T-helper 2 cell (primary cell): ENCODE results near the gene SYNPO2.

ENCODE experiments used
- DNase-seq, 5 experiments: peaks; one replicate each; pipeline versions ENCODE4 v3.0.0 to v3.0.0-alpha.2; 2012 to 2022

Gene SYNPO2

DNA sequence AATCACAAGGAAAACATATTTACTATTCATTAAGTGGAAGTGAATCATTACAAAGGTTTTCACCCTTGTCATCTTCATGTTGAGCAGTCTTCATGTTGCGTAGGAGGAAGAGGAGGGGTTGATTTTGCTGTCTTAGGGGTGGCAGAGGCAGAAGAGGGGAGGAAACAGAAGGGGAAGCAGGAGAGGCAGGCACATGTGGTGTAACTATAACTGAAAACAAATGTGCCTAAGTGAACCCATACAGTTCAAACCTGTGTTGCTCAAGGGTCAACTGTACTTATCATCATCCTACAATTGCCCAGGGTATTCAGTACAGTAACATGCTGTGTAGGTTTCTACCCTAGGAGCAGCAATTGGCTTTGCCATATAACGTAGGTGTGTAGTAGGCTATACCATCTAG, 47.2 kb downstream of the SYNPO2 start:
- no peak for DNase-seq

DNA sequence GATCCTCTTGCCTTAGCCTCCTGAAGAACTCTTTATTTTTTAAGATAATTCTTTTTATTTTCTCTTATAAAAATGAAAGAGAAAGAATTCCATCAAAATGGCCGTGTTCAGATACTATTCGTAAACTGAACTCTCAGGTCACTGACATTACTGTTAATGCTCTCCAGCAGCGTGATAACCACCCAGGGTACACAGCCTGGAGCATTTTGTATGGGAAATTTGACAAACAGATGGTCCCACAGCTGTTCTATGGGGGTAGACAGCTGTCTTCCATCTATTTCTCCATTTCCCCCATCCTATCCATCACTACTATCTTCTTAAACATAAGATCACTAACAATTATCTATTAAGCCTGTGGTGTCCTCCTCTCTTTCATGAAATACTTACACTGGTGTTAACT, 47.8 kb downstream of the SYNPO2 start:
- DNase-seq, result no peak

DNA sequence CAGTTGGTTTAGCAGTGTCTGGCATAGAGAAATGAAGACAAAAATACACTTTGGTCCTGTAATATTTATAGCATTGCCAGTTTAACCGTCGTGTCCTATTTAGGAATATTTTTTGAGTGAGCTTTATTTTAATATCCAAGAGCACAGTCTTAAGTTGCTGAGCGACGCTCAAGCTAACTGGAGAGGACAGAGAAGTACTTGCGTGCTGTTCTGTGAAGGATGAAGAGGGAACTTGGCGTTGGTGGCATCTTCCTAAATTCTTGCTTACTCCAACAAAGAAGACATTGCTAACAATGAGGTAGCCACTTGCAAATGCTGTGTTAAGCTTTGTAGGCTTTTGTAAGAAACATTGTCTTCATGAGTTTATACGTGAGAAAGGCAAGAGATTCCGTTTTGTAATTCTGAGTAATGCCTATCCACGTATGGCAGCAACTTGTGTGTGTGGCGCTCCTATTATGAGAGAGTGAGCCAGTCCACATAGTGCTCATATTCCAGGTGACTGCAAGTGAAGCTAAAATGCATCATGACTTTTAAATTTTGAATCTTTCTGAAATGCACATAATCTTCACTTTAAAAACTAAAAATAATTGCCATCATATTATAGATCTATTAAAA, 50.6 kb downstream of the SYNPO2 start:
- DNase-seq, result no peak

DNA sequence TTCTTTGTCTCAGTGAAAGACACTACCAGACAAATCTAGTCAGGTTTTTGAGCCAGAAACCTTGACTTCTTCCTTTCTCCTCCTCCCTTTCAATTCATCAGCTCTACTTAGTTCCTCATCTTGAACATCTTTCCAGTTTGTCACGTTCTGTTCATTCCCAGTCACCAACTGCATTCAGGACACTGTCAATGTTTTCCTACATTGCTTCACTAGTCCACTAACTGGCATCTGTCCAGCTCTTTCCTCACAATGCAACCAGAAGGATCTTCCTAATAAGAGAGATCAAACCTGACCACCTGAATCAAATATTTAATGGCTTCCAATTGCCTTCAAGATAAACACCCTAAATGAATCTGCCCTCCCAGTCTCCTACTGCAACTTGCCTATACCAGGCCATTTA, 52.5 kb downstream of the SYNPO2 start:
- no peak for DNase-seq

DNA sequence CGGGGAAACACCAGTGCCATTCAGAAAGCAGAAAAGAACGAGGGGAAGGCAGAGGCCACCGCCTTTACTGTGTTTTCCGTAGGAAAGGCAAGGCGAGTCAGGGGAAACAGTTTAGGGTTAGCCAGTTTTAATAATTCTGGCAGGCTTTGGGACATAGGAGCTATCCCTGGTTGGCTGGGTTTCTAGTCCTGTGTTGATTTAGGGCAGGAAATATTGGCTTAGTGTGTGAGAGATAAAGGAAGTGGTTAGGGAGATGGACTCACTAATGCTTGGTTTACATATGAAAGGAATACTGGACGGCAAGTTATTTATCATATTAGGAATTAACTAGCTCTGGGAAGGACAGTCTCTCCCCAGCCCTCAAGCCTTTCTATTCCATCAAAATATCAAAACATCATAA, 53.1 kb downstream of the SYNPO2 start:
- no peak for DNase-seq

DNA sequence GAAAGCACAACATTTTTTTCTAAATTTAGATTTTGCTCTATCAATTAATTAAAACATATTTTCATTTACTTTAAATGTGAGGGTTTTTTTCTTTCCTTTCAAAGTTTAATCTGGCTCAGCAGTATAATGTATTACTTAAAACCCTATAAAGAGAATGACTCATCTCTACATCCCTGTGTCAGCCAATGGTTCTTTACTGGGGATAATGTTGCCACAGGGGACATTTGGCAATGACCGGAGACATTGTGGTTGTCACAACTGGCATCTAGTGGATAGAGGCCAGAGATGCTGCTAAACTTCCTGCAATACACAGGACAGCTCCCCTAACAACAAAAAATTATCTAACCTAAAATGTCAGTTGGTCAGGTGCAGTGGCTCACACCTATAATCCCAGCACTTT, 53.8 kb downstream of the SYNPO2 start:
- DNase-seq, result no peak

DNA sequence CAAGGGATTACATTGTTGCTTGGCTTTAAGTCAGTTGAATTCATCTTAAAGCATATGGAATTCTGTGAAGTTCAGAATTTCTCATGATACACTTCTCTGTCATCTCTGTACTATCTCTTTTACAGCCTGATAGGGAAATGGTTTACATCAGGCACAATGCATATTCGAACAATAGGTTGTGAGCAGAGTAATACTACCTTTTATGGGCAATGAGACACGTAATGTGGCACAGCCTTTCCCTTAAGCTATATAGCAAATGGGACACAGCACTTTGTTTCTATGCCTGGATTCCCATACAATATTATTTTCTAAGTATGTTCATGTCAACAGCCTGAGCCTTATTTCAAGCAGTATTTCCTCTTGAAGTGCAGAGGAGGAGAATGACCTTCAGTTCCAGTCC, 58.4 kb downstream of the SYNPO2 start:
- DNase-seq, result no peak

DNA sequence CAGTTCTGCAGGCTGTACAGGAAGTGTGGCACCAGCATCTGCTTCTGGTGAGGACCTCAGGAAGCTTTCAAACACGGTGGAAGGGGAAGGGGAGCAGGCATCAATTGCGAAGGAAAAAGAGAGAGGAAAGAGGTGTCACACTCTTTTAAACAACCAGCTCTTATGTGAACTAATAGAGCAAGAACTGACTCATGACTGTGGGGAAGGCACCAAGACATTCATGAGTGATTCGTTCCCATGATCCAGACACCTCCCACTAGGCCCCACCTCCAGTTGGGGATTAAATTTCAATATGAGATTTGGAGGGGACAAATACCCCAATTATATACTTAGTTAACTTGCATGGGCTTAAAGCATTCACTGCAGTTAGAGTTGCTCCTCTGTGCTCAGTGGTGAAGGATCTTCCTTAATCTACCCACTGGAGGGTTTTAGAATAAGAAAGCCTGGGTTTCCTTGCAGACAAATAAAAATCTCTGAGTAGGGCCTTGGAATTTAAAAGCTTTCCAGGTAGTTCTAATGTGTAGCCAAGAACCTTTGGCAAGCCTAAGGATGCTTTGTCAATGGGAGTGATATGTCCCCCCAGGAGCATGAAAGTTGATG, 60.0 kb downstream of the SYNPO2 start:
- no peak for DNase-seq

DNA sequence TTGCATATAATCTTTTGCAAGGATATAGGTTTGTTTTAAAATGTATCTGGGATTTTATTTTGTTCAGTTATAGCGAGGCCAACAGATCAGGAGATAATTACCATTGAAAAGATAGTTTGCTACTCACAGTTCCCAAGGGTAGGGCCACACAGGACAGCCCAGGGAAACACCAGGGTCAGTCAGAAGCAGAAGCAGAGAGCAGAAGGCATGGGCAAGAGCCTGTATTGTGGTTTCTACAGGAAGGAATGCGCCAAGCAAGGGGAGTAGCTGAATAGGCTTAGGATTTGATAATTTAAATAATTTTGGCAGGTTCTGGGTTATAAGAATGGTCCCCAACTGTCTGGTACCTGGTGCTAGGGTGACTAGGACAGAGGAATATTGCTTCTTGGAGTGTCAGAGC, 61.6 kb downstream of the SYNPO2 start:
- DNase-seq, result no peak

DNA sequence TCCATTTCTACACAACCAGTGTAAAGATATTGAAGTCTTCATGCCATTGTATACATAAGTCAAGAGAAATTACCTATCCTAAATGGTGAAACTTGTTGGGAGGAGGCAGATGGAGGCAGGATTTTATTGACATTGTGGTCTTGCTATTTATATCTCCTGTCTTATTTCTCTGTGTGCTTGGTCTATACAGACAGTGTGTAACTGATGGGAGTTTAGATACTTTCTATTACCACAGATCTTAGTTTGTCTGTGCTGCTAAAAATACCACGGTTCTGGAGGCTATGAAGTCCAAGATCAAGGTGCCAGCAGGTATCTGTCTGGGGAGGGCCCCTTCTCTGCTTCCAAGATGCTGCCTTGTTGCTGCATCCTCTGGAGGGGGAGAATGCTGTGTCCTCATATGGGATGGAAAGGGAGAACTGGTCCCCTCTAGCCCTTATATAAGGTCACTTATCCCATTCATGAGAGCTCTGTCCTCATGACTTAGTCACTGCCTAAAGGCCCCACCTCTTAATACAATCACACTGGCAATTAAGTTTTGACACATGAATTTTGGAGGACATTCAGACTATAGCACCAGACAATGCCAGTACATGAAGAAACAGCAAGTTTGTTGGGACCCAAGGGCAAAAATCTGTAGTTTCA, 62.4 kb downstream of the SYNPO2 start:
- DNase-seq, result no peak

DNA sequence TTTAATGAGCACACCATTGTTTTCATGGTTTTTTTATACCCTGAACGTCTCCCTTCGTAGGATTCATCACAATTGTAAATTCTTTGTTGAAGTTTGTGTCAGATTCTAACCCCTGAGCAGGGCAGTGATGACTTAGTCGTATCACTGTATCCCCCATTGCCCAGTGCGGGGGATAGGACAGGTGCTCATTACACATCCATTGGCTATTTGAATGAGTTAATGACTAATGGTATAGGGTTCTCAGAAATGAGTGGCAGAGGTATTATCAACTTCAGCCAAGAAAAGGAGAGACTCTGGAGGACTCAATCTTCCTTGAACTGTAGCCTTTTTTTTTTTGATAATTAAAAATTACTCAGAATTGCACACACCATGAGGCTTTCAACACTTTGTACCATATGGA, 64.6 kb downstream of the SYNPO2 start:
- no peak for DNase-seq

DNA sequence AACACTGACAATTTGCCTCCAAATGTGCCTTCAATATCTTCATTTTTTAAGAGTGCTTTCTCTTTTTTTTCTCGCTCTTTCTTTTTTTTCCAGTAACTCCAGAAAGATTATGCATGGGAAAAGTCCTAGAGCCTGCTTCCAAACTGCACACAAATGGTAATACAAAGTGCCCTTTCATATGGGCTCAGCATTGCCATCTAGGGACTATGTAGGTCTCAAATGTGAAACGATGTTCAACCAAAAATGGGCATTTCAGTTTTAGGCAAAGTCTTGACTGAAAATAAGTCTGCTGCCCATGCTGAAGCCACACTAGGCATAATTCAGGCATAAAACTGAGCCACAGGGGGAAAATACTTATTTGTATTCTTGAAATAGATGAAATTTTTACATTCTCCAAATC, 65.6 kb downstream of the SYNPO2 start:
- no peak for DNase-seq

DNA sequence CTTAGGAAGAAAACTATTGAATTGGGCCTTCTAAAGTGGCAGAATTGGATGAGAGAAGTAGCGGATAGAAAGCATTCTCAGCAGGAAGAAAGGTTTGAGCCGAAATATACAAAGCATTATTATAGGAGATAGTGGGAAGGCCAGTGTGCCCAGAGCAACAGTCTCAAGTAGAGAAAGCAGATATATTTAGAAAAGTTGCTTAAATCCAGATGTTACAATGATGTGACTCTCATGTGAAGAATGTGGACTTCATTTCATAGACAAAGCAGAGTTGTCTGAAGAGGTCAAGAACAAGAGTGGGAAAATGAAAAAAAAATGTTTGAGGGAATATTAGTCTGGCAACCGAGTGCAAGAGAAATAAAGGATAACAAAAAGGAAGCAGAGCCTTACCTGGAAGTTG, 66.9 kb downstream of the SYNPO2 start:
- DNase-seq, result no peak

DNA sequence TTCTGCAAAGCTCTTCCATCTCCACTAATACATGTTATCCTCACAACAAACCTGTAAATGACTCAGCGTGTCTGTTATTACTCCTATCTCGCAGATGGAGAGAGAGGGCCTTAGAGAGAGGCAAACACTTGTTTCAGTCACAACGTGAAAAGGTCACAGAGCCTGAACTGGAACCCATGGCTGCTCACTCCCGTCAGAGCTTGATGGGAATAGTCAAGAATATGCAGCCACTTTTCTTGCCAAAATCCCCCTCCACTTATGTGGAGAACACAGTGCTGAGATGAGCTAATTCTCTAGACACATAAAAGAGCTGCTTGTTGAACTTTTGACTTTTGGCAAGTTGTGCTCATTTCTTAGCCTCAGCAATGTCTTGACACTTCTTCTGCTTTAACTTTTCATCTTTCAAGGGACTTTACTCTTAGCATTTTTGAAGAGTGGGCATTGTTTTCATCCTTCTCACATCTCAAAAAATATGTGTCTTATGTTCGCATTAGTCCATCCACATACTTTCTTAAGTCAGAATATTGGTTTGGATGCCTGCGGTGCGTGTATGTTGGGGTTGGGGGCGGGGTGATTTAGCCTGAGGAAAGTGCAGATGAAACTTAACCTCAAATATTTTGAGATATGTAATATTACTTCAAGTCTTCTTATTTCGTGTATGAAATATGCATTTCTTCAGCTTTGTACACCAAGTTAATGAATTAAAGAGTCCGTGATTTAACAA, 69.2 kb downstream of the SYNPO2 start:
- DNase-seq, result no peak

DNA sequence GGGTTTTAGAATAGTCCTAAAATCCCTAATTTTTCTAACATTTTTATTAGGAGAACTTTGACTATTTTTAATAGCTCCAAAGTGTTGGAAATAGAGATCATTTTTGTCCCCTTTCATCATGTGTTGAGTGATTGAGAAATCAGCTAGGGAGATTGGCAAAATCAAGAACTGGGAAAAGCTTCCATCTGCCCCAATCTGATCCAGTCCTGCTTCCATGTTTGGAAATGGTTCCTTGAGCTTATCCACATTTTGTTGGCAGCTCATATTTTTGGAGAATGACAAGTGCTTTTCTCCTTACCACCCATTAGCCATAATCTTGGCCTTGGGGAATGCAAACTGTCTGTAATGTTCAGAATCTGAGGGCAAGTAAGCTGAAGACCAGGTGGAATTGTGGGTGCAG, 73.9 kb downstream of the SYNPO2 start:
- no peak for DNase-seq

DNA sequence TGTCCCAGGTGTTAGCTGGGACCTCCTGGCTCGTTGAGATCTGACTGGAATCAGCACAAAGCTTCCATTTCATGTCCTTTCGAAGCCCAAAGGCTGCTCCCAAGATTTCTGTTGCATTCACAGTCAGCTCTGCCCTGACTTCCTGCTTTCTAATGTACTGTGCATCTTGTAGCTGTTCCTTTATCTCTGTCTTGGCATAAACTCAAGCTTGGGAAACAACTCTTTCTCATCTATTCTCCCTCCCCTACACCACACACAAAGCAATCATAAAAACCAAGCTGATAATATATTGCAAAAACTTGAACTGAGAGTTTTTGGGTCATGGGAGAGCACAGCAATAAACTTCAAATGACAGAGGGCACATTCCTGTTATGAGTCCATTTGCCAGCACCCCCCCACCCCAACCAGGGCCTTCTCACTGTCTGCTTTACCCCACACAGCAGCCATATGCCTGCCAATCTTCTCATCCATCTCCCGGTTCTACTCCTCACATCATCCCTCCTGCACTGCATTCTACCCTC, 76.3 kb downstream of the SYNPO2 start:
- no peak for DNase-seq

DNA sequence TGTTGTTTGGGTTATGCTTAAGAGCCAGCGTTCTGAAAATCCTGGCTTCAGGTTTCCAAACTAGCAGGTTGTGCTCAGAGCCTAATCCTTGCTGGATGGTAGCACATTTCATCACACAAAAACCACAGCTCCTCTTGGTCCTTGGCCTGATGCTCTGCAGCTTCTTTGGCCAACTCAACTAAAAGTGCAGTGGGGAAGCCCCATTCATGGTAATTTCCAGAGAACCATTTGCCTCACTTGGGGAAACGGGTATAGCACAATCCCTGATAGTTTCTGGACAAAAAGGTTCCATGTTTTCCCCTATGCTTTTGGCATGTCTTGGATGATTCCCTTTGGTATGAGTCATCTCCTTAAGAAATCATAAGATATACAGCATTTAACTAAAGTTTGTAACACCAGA, 78.7 kb downstream of the SYNPO2 start:
- no peak for DNase-seq

DNA sequence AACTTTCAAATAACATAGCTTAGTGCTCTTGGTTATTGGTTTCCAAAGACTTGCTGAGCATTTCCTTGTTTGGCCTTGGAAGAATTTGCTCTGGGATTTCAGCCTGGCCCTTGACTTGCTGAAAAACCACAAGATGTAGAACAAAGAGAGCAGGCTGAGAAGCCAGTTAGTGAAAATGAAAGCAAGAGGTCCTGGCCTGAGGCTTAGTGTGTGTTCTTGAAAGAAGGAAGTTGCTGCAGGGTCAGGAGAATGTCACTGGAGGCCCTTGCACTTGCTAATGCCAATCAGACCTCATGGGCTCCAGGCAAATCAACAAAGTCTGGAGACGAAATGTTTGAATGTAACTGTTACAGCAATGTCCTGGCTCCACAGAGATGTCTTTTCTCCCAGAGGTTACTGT, 79.4 kb downstream of the SYNPO2 start:
- DNase-seq, result peak in 1 of 5 experiments; percentile 57

DNA sequence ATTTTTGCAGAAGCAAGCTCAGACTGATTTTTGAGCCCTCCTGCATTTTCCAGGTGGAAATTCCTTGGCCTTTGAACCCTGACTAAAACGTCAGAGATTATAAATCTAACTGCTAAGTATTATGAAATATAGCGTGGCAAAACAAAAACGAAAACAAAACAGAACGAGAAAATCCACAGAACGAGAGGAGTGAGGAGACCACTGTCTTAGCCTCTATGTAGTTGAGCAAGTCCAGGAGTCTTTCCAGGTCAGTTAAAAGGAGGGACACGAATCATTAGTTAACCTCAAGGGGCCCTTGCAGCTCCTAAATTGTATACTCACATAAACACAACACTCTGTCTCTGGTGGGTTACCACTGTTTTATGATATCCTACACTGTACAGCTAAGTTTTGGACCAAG, 80.2 kb downstream of the SYNPO2 start:
- no peak for DNase-seq

DNA sequence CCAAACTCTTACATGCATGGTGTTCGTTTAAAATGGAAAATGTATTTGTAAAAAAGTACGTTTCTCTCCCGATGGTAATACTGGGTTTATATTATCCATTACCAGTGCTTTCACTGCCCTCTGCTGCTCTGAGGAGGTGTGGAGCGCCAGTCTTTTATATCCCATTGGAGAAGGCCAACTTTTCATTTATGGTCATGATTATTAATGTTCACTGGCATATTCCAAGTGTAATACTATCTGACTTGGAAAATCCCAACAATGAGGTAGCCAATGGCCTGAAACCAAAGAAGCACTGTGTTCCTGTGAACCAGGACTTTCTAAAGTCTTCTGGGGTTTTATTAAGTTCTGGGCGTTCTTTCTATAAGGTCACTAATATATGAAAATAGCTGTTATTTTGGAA, 80.7 kb downstream of the SYNPO2 start:
- no peak for DNase-seq

DNA sequence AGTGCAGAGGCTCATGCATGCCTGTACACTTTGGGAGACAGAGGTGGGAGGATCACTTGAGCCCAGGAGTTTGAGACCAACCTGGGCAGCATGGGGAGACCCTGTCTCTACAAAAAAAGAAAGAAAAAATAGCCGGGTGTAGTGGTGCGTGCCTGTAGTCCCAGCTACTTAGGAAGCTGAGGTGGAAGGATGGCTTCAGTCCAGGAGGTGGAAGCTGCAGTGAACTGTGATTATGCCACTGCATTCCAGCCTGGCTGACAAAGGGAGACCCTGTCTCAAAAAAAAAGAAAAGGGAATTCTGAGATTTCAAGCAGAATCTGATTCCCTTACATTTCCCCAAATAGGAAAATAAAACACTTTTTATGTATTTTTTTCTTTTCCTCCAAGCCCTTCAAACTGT, 83.5 kb downstream of the SYNPO2 start:
- no peak for DNase-seq

DNA sequence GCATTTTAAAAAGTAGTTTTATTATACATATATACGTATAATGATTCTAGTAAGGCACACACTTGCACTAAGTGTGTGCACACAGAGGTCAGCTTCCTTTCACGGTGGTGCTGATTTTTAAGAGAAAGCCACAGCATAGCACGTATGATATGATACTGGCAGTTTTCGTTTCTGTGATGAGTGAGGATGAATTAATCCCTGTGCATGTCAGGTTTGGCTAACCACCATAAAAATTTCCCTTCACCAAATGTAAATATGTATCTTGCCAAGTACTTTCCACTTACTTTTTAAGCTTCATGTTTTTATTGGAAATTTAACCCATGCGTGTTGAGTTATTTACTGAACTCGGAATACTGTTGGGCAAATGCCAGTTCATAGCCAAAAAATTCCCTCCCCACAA, 84.6 kb downstream of the SYNPO2 start:
- DNase-seq, result no peak

DNA sequence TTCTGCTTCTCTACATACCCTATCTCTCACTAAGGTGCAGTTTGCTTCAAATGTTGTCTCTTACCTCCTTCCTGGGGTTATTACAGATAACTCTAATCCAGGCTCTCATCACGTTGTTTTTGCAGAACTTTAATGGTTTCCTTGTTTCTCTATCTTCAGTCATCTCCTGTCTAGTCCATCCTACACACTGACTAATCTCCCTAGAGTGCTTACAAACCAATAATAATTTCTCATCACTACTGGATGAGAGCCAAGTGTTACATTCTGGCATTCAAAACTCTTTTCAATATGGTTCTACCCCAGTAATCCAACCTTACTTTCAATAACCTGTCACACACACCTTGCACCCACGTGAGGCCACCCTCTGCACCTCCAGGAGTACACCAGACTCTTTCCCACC, 86.1 kb downstream of the SYNPO2 start:
- no peak for DNase-seq
